Measurements from ENCODE around the gene BEND4. TPM values are rescaled to one million over a fixed set of nuclear protein-coding genes. Genes with fewer than 3 reads are reported as not detected.

BEND4 gene
- total RNA-seq, 4 donors from 2014 or later, result not detected

DNA sequence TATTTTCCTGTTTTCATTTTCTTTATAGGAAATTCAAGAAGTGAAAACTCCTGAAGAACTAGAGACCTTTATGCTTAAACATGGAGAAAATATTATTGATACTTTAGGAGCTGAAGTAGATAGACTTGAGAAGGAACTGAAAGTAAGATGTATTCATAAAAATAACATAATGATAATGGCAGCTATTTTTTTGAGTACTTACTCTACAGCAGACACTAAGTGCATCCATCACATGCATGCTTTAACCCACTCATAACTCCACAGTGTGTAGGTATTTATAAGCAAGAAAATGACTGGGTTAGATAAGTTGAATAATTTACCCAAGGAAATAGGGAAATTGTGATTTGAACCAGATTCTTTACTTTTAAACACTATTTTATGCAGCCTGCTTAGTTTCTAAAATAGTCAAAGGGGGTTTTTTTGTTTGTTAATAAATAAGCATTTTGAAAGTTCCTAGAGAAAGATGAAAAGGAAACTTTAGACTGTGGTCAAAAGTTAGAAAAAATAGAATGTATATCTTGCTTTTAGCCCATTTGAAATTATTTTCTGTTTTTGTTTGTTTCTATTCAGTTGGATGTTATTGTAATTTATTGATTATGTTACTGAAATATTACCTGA is 74.2 kb downstream of the BEND4 start:
- peaks cover 37% of the 10 kb centered on the region for H3K36me3 ChIP-seq

DNA sequence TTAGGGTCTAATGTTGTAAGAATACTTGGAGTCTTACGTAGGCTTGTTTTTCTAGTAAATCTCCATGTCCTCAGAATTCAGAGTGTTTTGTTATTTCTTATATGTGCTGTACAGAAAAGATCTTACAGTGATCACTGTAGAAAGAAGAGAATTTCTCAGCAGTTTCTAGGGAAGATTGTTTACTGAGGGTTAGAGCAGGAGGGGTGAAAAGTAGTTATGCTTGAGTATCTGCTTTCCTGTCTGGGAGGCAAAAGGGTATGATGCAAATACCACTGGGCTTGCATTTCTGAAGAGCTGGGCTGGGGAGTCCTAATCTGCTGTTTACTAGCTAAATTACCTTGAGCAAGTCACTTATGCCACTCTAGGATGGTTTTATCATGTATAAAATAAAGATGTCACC is 78.2 kb downstream of the BEND4 start:
- WGBS, result 96% methylated on average over 1 of the region's 1 CpG
- peaks cover 45% of the 10 kb centered on the region for H3K36me3 ChIP-seq
- no peak for DNase-seq (ENCODE audit: low spot score in 2 of 2)

More for the DNA sequence above, 74.2 kb downstream of the BEND4 start:
- Histone ChIP-seq H3K27ac (no peak overlapping the region), H3K27me3 (no peaks in the 10 kb centered on the region), H3K4me3 (no peak overlapping the region), H3K4me1 (no peaks in the 10 kb centered on the region), H3K9me3 (no peaks in the 10 kb centered on the region)
- TF ChIP-seq EP300 (IDR thresholded peaks at IDR 0.05), result no peak
- TF ChIP-seq, protein P1, sequence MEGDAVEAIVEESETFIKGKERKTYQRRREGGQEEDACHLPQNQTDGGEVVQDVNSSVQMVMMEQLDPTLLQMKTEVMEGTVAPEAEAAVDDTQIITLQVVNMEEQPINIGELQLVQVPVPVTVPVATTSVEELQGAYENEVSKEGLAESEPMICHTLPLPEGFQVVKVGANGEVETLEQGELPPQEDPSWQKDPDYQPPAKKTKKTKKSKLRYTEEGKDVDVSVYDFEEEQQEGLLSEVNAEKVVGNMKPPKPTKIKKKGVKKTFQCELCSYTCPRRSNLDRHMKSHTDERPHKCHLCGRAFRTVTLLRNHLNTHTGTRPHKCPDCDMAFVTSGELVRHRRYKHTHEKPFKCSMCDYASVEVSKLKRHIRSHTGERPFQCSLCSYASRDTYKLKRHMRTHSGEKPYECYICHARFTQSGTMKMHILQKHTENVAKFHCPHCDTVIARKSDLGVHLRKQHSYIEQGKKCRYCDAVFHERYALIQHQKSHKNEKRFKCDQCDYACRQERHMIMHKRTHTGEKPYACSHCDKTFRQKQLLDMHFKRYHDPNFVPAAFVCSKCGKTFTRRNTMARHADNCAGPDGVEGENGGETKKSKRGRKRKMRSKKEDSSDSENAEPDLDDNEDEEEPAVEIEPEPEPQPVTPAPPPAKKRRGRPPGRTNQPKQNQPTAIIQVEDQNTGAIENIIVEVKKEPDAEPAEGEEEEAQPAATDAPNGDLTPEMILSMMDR (IDR thresholded peaks at IDR 0.05), result no peak
- no peak for TF ChIP-seq POLR2AphosphoS5 (IDR thresholded peaks at IDR 0.05)
- TF ChIP-seq POLR2A (IDR thresholded peaks at IDR 0.05), result no peak
- no peak for DNase-seq (ENCODE audit: low spot score in 2 of 2)

DNA sequence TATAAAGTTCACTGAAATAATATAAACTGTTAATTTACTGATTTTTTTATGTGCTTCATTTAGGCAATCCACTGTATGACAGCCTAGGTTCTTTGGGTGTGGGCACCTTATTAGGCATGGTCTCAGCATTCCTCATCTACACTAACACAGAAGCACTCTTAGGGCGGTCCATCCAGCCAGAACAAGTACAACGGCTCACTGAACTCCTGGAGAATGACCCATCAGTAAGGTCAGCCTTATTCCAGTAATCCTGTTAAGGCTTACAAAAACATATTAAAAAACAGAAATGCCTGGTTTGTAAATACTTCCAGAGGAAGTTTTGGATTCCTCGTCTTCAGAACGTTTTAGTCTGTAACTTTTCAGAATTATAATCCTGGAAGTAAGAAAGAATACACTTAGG is 82.0 kb downstream of the BEND4 start:
- TF ChIP-seq EP300 (IDR thresholded peaks at IDR 0.05), result no peak
- no peaks in the 10 kb centered on the region for H3K4me1 ChIP-seq
- no peaks in the 10 kb centered on the region for H3K9me3 ChIP-seq
- WGBS, result 91% methylated on average over 4 of the region's 4 CpGs
- DNase-seq (ENCODE audit: low spot score in 2 of 2), result no peak
- no peak overlapping the region for H3K27ac ChIP-seq
- no peak overlapping the region for H3K4me3 ChIP-seq
- H3K36me3 ChIP-seq, result peaks cover 39% of the 10 kb centered on the region
- no peaks in the 10 kb centered on the region for H3K27me3 ChIP-seq

More for the DNA sequence above, 78.2 kb downstream of the BEND4 start:
- H3K27ac ChIP-seq, result no peak overlapping the region
- no peaks in the 10 kb centered on the region for H3K27me3 ChIP-seq
- no peaks in the 10 kb centered on the region for H3K9me3 ChIP-seq
- TF ChIP-seq EP300 (IDR thresholded peaks at IDR 0.05) (no peak), POLR2AphosphoS5 (IDR thresholded peaks at IDR 0.05) (no peak), POLR2A (IDR thresholded peaks at IDR 0.05) (no peak)
- TF ChIP-seq, protein P1 (IDR thresholded peaks at IDR 0.05), result no peak
- no peaks in the 10 kb centered on the region for H3K4me1 ChIP-seq
- no peak overlapping the region for H3K4me3 ChIP-seq

DNA sequence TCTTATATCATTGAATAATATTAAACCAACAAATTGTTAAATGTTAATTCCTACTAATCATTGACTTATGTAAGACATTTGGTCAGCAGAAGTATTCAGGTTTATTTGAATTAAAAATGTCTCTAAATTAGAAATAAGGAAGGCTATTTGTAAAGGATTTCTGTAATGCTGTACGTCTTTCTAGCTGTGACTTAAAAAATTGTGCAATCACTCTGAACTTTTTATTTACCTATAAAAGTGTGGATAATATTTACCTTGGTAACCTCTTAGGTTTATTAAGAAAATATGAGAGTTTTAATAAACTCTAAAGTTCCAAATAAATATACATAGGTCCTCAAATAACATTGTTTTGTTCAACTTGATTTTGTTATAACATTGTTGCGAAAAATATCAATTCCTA is 85.2 kb downstream of the BEND4 start:
- TF ChIP-seq EP300 (IDR thresholded peaks at IDR 0.05), result no peak
- no peak for TF ChIP-seq POLR2AphosphoS5 (IDR thresholded peaks at IDR 0.05)
- TF ChIP-seq POLR2A (IDR thresholded peaks at IDR 0.05), result no peak
- TF ChIP-seq, protein P1 (IDR thresholded peaks at IDR 0.05), result no peak
- Histone ChIP-seq H3K36me3 (peaks cover 45% of the 10 kb centered on the region), H3K4me1 (no peaks in the 10 kb centered on the region), H3K4me3 (no peak overlapping the region), H3K9me3 (no peaks in the 10 kb centered on the region), H3K27ac (no peak overlapping the region), H3K27me3 (no peaks in the 10 kb centered on the region)
- no peak for DNase-seq (ENCODE audit: low spot score in 2 of 2)
- 49% methylated on average over 2 of the region's 2 CpGs for WGBS

DNA sequence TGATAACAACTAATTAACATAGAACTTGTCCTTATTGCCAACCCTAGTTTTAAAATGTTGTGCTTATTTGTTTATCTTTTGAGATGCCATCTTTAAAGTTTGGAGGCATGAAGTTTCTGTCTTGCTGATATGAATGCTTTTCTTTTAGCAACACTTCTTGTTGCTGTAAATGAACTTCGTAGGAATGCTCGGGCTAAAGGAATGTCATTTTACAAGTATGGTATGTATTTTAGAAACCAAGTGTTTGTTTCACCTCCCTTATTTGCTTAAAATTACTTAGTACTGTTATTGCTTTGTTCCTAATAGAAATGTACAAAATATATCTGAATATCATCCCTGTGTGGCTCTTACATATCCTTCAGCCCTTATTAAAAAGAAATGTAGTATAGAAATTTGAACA is 86.1 kb downstream of the BEND4 start:
- no peaks in the 10 kb centered on the region for H3K9me3 ChIP-seq
- no peak overlapping the region for H3K27ac ChIP-seq
- H3K36me3 ChIP-seq, result peaks cover 41% of the 10 kb centered on the region
- no peak overlapping the region for H3K4me3 ChIP-seq
- TF ChIP-seq POLR2AphosphoS5 (IDR thresholded peaks at IDR 0.05) (no peak), EP300 (IDR thresholded peaks at IDR 0.05) (no peak), POLR2A (IDR thresholded peaks at IDR 0.05) (no peak)
- TF ChIP-seq, protein P1 (IDR thresholded peaks at IDR 0.05), result no peak
- 83% methylated on average over 2 of the region's 2 CpGs for WGBS
- no peaks in the 10 kb centered on the region for H3K4me1 ChIP-seq
- no peaks in the 10 kb centered on the region for H3K27me3 ChIP-seq
- DNase-seq (ENCODE audit: low spot score in 2 of 2), result no peak

Other genes with a start within 250 kb of the BEND4 start
- 10 to 100 TPM; 46.3 to 58.3 (median 55.1) TPM for gene TMEM33, start 217.2 kb downstream of the BEND4 start, total RNA-seq
- under 1 TPM in 3 of 4 donors, not detected in 1; 0.21 to 0.56 (median 0.29) TPM for gene DCAF4L1, start 170.9 kb downstream of the BEND4 start, total RNA-seq
- gene SLC30A9, start 162.1 kb downstream of the BEND4 start, total RNA-seq, result 10 to 100 TPM; 24.6 to 56.0 (median 38.8) TPM
- gene SHISA3, start 244.8 kb upstream of the BEND4 start, total RNA-seq, result under 1 TPM in 1 of 4 donors, not detected in 3; 0.72 TPM